H9 (cell line): ENCODE data around the gene ETF1. TPM values are rescaled to one million over a fixed set of nuclear protein-coding genes. Genes with fewer than 3 reads are reported as not detected.
A peak's percentile ranks its signal among the peaks of the same experiment; 100 is the strongest.

ENCODE experiments used
- DNase-seq: peaks from one replicate; pipeline ENCODE4 v3.0.0-alpha.2; 2017
- H2AFZ ChIP-seq: one replicate; pipeline ENCODE4 v1.6.1; 2013; ENCODE audit warnings: mild to moderate bottlenecking, low read length, control low read depth, moderate library complexity
- H2AK5ac ChIP-seq: 2 replicates; pipeline ENCODE4 v1.6.1; 2013; ENCODE audit warnings: low read length, control low read depth, mixed read lengths; ENCODE audit not compliant: insufficient read length
- H2BK120ac ChIP-seq: one replicate; pipeline ENCODE4 v1.6.1; 2013; ENCODE audit warnings: low read depth, mild to moderate bottlenecking, low read length, control low read depth, inconsistent platforms; ENCODE audit not compliant: poor library complexity, severe bottlenecking
- H2BK12ac ChIP-seq: 2 replicates; pipeline ENCODE4 v1.6.1; 2013; ENCODE audit warnings: low read length, control low read depth, mixed read lengths, low read depth; ENCODE audit not compliant: insufficient read length
- H2BK15ac ChIP-seq: 2 replicates; pipeline ENCODE4 v1.6.1; 2013; ENCODE audit warnings: low read depth, low read length, control low read depth
- H2BK20ac ChIP-seq: one replicate; pipeline ENCODE4 v1.6.1; 2013; ENCODE audit warnings: low read depth, mild to moderate bottlenecking, low read length, control low read depth, inconsistent platforms; ENCODE audit not compliant: poor library complexity, severe bottlenecking
- H2BK5ac ChIP-seq: 2 replicates; pipeline ENCODE4 v1.6.1; 2013; ENCODE audit warnings: low read length, control low read depth, mixed read lengths; ENCODE audit not compliant: insufficient read length
- H3K14ac ChIP-seq: 2 replicates; pipeline ENCODE4 v1.6.1; 2013; ENCODE audit warnings: low read length, control low read depth; ENCODE audit not compliant: insufficient read depth
- H3K18ac ChIP-seq: 2 replicates; pipeline ENCODE4 v1.6.1; 2013; ENCODE audit warnings: low read depth, mild to moderate bottlenecking, mixed read lengths, low read length, control low read depth; ENCODE audit not compliant: insufficient read length
- H3K23ac ChIP-seq: 2 replicates; pipeline ENCODE4 v1.6.1; 2013; ENCODE audit warnings: low read length, control low read depth, mixed read lengths, low read depth; ENCODE audit not compliant: insufficient read length
- H3K23me2 ChIP-seq: 2 replicates; pipeline ENCODE4 v1.6.1; 2013; ENCODE audit warnings: low read depth, mild to moderate bottlenecking, mixed read lengths, low read length, control low read depth; ENCODE audit not compliant: insufficient read length, poor library complexity, severe bottlenecking
- H3K27ac ChIP-seq: 2 replicates; pipeline ENCODE4 v1.5.1; 2013; ENCODE audit warnings: low read length, control low read depth, mixed read lengths, low read depth; ENCODE audit not compliant: insufficient read length
- H3K27me3 ChIP-seq: 2 replicates; pipeline ENCODE4 v1.6.1; 2013; ENCODE audit warnings: low read length, control low read depth, inconsistent platforms; ENCODE audit not compliant: insufficient read depth
- H3K4ac ChIP-seq: 2 replicates; pipeline ENCODE4 v1.6.1; 2013; ENCODE audit warnings: low read depth, mild to moderate bottlenecking, control low read depth, inconsistent platforms, low read length, moderate library complexity
- H3K4me1 ChIP-seq: 2 replicates; pipeline ENCODE4 v1.6.1; 2013; ENCODE audit warnings: low read length, control low read depth, inconsistent platforms; ENCODE audit not compliant: insufficient read depth
- H3K4me2 ChIP-seq: 2 replicates; pipeline ENCODE4 v1.6.1; 2013; ENCODE audit warnings: low read length, control low read depth, mixed read lengths; ENCODE audit not compliant: insufficient read length, insufficient read depth
- H3K56ac ChIP-seq: 2 replicates; pipeline ENCODE4 v1.6.1; 2013; ENCODE audit warnings: low read depth, mild to moderate bottlenecking, mixed read lengths, low read length, control low read depth; ENCODE audit not compliant: insufficient read length
- H3K79me1 ChIP-seq: 2 replicates; pipeline ENCODE4 v1.6.1; 2013; ENCODE audit warnings: low read depth, mild to moderate bottlenecking, moderate library complexity, low read length, control low read depth, inconsistent platforms; ENCODE audit not compliant: insufficient read depth, poor library complexity, severe bottlenecking
- H3K79me2 ChIP-seq: 2 replicates; pipeline ENCODE4 v1.6.1; 2013; ENCODE audit warnings: low read length, control low read depth, inconsistent platforms; ENCODE audit not compliant: insufficient read depth
- H3K9ac ChIP-seq: 2 replicates; pipeline ENCODE4 v1.6.1; 2013; ENCODE audit warnings: low read length, control low read depth, mixed read lengths; ENCODE audit not compliant: insufficient read length; ENCODE audit errors: extremely low read depth
- H3K9me3 ChIP-seq: one replicate; pipeline ENCODE4 v1.6.1; 2013; ENCODE audit warnings: low read depth, low read length, inconsistent platforms; ENCODE audit not compliant: control insufficient read depth
- H3T11ph ChIP-seq: one replicate; pipeline ENCODE4 v1.6.1; 2013; ENCODE audit warnings: mild to moderate bottlenecking, low read length, control low read depth, inconsistent platforms
- H4K20me1 ChIP-seq: one replicate; pipeline ENCODE4 v1.6.1; 2013; ENCODE audit not compliant: control insufficient read depth, insufficient read length, insufficient read depth
- H4K5ac ChIP-seq: 2 replicates; pipeline ENCODE4 v1.6.1; 2013; ENCODE audit warnings: low read depth, mild to moderate bottlenecking, mixed read lengths, low read length, control low read depth; ENCODE audit not compliant: insufficient read length
- H4K8ac ChIP-seq: replicated peaks from 2 replicates; pipeline ENCODE4 v1.6.1; 2013; ENCODE audit warnings: low read length, control low read depth, mixed read lengths, low read depth; ENCODE audit not compliant: insufficient read length
- H4K91ac ChIP-seq: 2 replicates; pipeline ENCODE4 v1.6.1; 2013; ENCODE audit warnings: low read depth, mild to moderate bottlenecking, moderate library complexity, mixed read lengths, low read length, control low read depth; ENCODE audit not compliant: insufficient read length
- H3K27ac Mint-ChIP-seq, 3 experiments: 2 replicates in 2 of 3; 3 replicates in 1 of 3; pipeline ENCODE4 v1.8.0; 2020 to 2021; ENCODE audit warnings: mixed read lengths in 3 of 3, mild to moderate bottlenecking in 1 of 3, moderate library complexity in 1 of 3
- H3K27me3 Mint-ChIP-seq: 2 replicates; pipeline ENCODE4 v1.8.0; 2021; ENCODE audit warnings: low read depth, mild to moderate bottlenecking, moderate library complexity, mixed read lengths
- H3K36me3 Mint-ChIP-seq, 3 experiments: 2 replicates in 2 of 3; 3 replicates in 1 of 3; pipeline ENCODE4 v1.8.0; 2020 to 2021; ENCODE audit warnings: low read depth in 3 of 3, mixed read lengths in 3 of 3; ENCODE audit not compliant: insufficient read depth in 1 of 3
- H3K4me1 Mint-ChIP-seq, 2 experiments: 2 replicates each; pipeline ENCODE4 v1.8.0; 2020; ENCODE audit warnings: mixed read lengths in 2 of 2
- H3K4me3 Mint-ChIP-seq, 2 experiments: 2 replicates in 1 of 2; 3 replicates in 1 of 2; pipeline ENCODE4 v1.8.0; 2020 to 2021; ENCODE audit warnings: mild to moderate bottlenecking in 2 of 2, mixed read lengths in 2 of 2, moderate library complexity in 1 of 2
- H3K9me3 Mint-ChIP-seq, 2 experiments: 2 replicates in 1 of 2; 3 replicates in 1 of 2; pipeline ENCODE4 v1.8.0; 2020; ENCODE audit warnings: mild to moderate bottlenecking in 2 of 2, mixed read lengths in 2 of 2, moderate library complexity in 1 of 2
- CTCF ChIP-seq: fragments of 200-600 bp; sonication (generic); conservative IDR thresholded peaks from 3 replicates; pipeline ENCODE4 v1.8.0; 2021; ENCODE audit warnings: antibody characterized with exemption, mild to moderate bottlenecking
- WGBS: extraction: QIAGEN DNeasy Blood & Tissue Kit; methylation state at CpG from one replicate; pipeline ENCODE4 v1.1.7; 2013; ENCODE audit warnings: missing lambda C conversion rate, low lambda C conversion rate, mixed read lengths; ENCODE audit not compliant: insufficient read length; ENCODE audit errors: extremely low coverage; 5-methylcytosine and 5-hydroxymethylcytosine counted together
- total RNA-seq: library from RNA; stranded (reverse); gene quantifications from 2 replicates; pipeline ENCODE4 v1.2.1, GENCODE V29; 2021

The ETF1 gene
- total RNA-seq, 1 experiment from 2014 or later, result 175 TPM

GRCh38 chr5:138542180-138542955 is 668 bp downstream of the ETF1 start:
- no peak; the same call in 2 of the 3 replicates for TF ChIP-seq CTCF
- Mint-ChIP-seq H3K27me3 (no peaks in the 10 kb centered on the region; the same call in 1 of the 2 replicates), H3K27ac (peak overlapping the region; percentile 97 to 99 (median 97)), H3K4me1 (peaks cover 28 to 31% of the 10 kb centered on the region in 2 experiments), H3K36me3 (peaks cover 18 to 45% (median 43%) of the 10 kb centered on the region in 3 experiments), H3K9me3 (no peaks in the 10 kb centered on the region), H3K4me3 (peak overlapping the region; percentile 96 to 97)
- H3K79me1 ChIP-seq, result peaks cover 6% of the 10 kb centered on the region
- peak overlapping the region; percentile 11 for H2BK120ac ChIP-seq
- H2BK5ac ChIP-seq, result peak overlapping the region; percentile 47
- H2AFZ ChIP-seq, result no peak overlapping the region
- no CpG with 5 or more reads among the region's 47 CpGs for WGBS
- H4K8ac ChIP-seq, result no peak overlapping the region
- no peak overlapping the region for H2BK15ac ChIP-seq
- H2BK20ac ChIP-seq, result no peak overlapping the region
- peaks cover 63% of the 10 kb centered on the region for H3K79me2 ChIP-seq
- H3K14ac ChIP-seq, result peak overlapping the region; percentile 97
- no peak overlapping the region for H2BK12ac ChIP-seq
- no peaks in the 10 kb centered on the region for H4K20me1 ChIP-seq
- H3K27me3 ChIP-seq, result no peaks in the 10 kb centered on the region
- H3K18ac ChIP-seq, result peak overlapping the region; percentile 97
- no peaks in the 10 kb centered on the region for H3K4me1 ChIP-seq
- no peak overlapping the region for H2AK5ac ChIP-seq
- H3K4me2 ChIP-seq, result peak overlapping the region; percentile 94
- H3K56ac ChIP-seq, result no peak overlapping the region
- peak overlapping the region; percentile 76 for H3K4ac ChIP-seq
- H3K23me2 ChIP-seq, result peaks cover 11% of the 10 kb centered on the region
- H3K23ac ChIP-seq, result no peak overlapping the region
- no peak overlapping the region for H3K27ac ChIP-seq
- H3K9me3 ChIP-seq, result no peaks in the 10 kb centered on the region
- no peak overlapping the region for H4K5ac ChIP-seq
- H4K91ac ChIP-seq, result peak overlapping the region; percentile 85
- DNase-seq, result no peak
- H3T11ph ChIP-seq, result no peak overlapping the region
- peak overlapping the region; percentile 90 for H3K9ac ChIP-seq
